ENCODE measurements around the gene HERC2.
"Not testable (repeated sequence)": the region's sequence is repeated elsewhere in the genome, so short reads cannot be mapped to it uniquely, and the experiment has no call there.

The HERC2 gene

GRCh38 chr15:28125673-28126651, 196.0 kb downstream of the HERC2 start:
- DNase-seq = peak; percentile 44

GRCh38 chr15:28124841-28125240, 197.1 kb downstream of the HERC2 start:
- DNase-seq = no peak

GRCh38 chr15:28123408-28124023, 198.5 kb downstream of the HERC2 start:
- peak; percentile 53 for DNase-seq

- DNase-seq = no peak
These were observed 199.7 kb downstream of the HERC2 start for GRCh38 chr15:28122038-28122949.

GRCh38 chr15:28121577-28121976, 200.4 kb downstream of the HERC2 start:
- not testable (repeated sequence) for DNase-seq

GRCh38 chr15:28120359-28120640, 201.7 kb downstream of the HERC2 start:
- DNase-seq = no peak

GRCh38 chr15:28118531-28118930, 203.4 kb downstream of the HERC2 start:
- DNase-seq = no peak

GRCh38 chr15:28118083-28118482, 203.9 kb downstream of the HERC2 start:
- no peak for DNase-seq

GRCh38 chr15:28117432-28117990, 204.5 kb downstream of the HERC2 start:
- no peak for DNase-seq

- no peak for DNase-seq
These were observed 205.2 kb downstream of the HERC2 start for GRCh38 chr15:28116521-28117431.

GRCh38 chr15:28115871-28116270, 206.1 kb downstream of the HERC2 start:
- DNase-seq = no peak

GRCh38 chr15:28114721-28115622, 207.0 kb downstream of the HERC2 start:
- DNase-seq = no peak

GRCh38 chr15:28114114-28114455, 207.9 kb downstream of the HERC2 start:
- no peak for DNase-seq

GRCh38 chr15:28113394-28114113, 208.4 kb downstream of the HERC2 start:
- DNase-seq = no peak

GRCh38 chr15:28112962-28113361, 209.0 kb downstream of the HERC2 start:
- DNase-seq = no peak

GRCh38 chr15:28112101-28112760, 209.7 kb downstream of the HERC2 start:
- no peak for DNase-seq

GRCh38 chr15:28111543-28111942, 210.4 kb downstream of the HERC2 start:
- no peak for DNase-seq

- DNase-seq = no peak
These were observed 211.5 kb downstream of the HERC2 start for GRCh38 chr15:28110481-28110881.

GRCh38 chr15:28109626-28110455, 212.1 kb downstream of the HERC2 start:
- no peak for DNase-seq
